HG03439 (cell line): ENCODE results near the gene MEF2C.
"Not testable (repeated sequence)": the region's sequence is repeated elsewhere in the genome, so short reads cannot be mapped to it uniquely, and the experiment has no call there.

Experiments used
- ATAC-seq: cut with Tn5 transposase; IDR thresholded peaks from one replicate; pipeline ENCODE4 v1.9.1; 2021; ENCODE audit warnings: mild to moderate bottlenecking, moderate library complexity; ENCODE audit not compliant: unreplicated experiment

The MEF2C gene

DNA sequence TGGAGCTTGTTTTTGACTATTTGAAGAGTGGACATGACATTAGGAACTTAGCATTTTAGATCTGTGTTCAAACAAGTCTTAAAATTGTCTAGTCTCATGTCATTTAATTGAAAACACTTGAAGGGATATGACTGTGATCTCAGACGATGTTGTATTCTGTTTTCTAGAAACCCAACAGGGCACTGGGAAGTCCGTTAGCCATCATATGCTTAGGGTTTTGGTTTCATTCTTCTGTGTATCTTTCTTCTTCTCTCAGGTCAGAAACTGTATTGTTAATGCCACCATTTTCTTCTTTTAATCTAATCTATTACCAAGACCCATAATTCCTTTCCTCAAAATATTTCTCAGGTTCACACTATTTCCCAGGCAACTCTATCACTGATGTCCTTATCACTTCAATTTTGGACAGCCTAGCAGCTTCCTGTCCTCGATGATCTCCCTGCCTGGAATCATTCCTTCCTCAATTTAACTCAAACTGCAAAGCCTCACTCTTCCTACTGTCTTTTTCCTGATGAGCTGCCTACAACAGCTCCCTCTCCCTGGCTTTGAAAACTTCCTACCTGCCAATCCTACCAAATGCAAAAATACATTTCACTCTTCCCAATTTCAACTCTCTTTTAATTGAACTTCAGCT is 77.7 kb downstream of the MEF2C start:
- ATAC-seq, result no peak

DNA sequence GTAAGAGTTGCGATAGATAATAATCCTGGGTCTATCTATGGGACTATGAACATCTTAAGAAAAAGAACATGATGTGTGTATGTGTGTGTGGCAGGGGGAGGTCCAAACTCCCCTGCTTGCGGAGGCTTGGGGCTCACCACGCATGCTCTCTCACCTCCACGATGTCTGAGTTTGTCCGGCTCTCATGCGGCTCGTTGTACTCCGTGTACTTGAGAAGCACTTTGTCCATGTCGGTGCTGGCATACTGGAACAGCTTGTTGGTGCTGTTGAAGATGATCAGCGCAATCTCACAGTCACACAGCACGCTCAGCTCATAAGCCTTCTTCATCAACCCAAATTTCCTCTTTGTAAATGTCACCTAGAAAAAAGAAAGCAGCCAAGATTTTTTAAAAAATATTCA is 78.5 kb downstream of the MEF2C start:
- no peak for ATAC-seq

DNA sequence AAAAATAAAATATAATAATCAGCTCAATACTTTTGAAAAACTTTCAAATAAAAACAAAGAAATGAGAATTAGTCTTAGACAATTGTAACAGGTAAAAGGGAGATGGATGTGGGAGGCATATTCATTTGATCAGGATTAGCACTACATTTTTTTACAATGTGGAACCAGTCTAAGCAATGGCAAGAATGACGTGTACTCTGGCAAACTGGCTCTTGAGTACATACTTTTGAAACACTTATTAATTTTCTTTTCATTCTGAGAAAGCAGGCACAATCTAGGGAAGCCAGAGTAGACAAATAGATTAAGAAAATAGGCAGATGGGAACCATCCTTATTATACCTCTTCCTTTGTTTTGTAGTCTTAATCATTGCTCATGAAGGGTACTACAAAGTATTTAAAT is 79.7 kb downstream of the MEF2C start:
- ATAC-seq, result no peak

DNA sequence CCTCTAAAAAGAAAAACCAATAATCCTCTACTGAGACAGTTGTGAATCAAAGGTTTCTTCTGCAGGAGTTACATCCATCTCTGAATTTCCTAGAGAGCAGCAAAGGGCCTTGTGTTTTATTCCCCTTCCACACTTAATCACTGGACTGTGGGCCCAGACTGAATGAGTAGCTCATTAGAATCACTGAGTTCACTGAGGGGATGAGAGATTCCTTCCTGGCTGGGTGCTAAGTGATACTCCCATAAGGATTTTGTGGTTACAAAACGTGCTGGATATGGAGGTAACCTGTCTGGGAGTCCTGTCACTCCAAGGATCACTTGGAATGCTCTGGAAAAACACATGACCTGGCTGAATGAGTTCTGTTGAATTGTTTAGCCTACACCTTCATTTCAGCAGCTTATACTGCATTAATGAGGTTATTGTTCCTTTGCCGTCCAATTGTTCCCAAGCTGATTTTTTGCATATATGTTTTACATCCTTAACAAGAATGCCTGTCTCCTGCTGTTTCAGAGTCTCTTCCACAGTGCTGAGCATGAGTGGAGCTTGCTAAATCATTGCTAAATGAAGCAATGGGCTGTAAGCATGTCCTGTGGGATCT is 82.9 kb downstream of the MEF2C start:
- ATAC-seq, result no peak

DNA sequence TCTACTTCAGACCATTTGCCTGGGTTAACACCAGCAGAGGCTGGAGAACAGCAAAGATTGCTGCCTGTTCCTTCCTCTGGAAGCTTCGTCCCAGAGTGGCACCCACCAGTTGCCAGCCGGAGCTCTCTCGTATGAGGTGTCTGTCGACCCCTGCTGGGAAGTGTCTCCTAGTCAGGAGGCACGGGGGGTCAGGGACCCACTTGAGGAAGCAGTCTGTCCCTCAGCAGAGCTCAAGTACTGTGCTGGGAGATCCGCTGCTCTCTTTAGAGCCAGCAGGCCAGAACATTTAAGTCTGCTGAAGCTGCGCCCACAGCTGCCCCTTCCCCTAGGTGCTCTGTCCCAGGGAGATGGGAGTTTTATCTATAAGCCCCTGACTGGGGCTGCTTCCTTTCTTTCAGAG is 84.1 kb downstream of the MEF2C start:
- ATAC-seq, result not testable (repeated sequence)

DNA sequence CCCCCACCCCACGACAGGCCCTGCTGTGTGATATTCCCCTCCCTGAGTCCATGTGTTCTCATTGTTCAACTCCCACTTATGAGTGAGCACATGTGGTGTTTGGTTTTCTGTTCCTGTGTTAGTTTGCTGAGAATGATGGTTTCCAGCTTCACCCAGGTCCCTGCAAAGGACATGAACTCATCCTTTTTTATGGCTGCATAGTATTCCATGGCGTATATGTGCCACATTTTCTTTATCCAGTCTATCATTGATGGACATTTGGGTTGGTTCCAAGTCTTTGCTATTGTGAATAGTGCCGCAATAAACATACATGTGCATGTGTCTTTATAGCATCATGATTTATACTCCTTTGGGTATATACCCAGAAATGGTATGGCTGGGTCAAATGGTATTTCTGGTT is 89.2 kb downstream of the MEF2C start:
- not testable (repeated sequence) for ATAC-seq

DNA sequence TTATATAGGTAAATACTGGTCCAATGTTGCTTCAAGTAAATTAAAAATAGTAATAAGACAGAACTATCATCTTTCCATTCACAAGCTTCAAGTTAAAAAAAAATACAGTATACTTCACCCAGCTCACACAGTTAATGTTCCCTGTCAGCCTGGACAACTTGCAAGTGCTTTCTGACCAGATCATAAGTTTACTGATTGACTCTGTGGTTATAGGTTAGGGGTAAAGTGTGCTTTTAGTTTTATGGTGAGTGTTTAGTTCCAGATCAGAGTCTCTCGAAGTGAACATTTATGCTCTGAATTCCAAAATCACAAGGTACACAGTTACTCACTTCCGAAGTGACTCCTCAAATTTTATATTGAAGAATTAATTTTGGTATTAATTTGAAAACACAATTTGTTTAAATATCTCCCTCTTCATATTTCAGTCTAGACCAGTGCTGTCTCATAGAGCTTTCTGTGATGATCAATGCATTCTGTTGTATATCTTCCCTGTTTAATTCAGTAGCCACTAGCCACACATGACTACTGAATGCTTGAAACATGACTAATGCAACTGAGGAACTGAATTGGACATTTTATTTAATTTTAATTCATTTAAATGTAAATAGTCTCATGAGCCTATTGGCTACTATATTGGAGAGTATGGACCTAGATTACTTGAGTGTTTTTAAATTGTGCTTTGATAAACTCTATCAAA is 90.7 kb downstream of the MEF2C start:
- no peak for ATAC-seq

DNA sequence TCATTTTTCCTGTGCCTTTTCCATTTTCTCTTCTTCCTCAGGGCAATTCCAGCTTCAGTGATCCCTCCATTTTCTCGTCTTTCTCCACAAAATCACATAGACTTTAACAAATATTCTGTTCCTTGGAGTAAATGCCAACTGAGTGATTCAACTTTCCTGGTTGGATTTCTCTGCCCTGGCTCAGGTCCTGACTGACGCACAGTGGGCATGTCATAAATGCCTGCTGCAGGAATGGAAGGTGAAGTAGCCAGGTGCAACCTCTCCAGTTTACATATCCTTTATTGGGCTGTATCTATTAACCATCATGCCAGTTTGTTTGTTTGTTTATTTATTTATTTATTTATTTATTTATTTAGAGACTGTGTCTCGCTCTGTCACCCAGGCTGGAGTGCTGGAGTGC is 95.1 kb downstream of the MEF2C start:
- ATAC-seq, result no peak

DNA sequence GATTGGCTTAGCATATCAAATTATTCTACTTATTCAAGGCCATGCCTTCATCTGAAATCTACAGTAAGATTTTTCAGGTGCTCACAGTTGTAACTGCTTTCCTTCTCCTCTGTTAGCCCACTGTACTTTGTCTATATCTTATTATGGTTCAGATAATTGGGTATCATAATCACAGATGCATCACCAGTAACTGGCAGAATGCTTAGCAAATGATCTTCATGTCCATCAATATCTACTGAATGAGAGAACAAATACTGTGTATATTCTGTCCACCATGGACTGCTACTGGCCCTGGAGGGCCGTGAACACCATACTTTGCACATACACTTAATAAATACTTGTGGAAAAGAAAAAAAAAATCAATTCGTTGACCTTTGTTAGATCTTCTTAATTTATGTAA is 96.2 kb downstream of the MEF2C start:
- ATAC-seq, result no peak

DNA sequence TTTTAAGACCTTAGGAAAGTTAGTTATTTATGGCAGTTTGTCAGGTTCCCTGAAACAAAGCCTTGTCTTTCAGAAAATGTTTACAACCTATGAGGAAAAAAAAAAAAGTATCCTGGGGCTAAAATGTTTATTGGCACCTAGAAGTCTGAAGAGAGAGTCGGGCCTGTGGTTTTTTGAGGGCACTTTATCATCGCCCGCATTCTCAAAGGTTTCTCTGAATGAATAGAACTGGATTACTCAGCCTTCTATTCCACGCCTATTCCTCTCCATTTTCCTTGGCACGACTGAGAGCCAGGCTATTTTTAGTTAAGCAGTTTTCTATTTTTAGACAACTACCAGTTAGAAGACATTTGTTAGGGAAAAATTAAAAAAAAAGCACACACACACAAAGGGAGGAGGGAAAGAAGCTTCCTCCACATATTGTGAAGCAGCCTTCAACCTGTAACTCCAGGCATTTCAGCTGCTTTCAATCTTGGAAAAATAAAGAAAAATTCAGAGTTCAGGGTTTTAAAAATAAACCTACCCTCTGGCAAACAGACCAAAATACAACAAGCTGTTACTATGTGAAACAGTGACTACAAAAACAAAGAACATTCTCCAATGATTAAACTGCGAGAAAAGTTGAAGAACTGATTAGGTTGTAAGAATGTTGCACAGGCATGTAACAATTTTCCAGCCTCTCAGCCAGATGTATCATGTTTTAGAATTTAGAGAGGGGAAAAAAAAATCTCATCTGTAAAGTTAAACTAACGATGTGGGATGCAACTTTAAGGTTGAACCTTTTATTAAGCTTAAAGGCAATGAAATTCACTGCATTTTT is 97.0 kb downstream of the MEF2C start:
- peak; percentile 44 for ATAC-seq

DNA sequence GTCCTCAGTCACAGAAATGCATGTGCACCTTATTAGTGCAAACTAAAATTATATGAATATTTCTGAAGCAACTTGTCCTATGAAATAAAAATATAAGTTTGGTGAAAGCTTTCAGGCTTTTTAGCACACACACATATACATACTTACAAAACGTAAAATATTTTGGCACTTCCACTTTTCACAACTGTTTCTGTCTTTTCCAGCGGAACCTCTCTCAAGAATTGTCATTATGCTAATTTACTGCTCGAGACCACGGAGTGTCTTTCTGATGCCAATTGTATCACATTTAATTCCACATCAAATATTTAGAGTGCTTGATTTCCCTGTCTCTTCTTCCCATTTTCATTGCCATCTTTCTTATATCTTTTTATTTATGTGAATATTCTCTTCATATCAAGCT is 100.4 kb downstream of the MEF2C start:
- no peak for ATAC-seq

DNA sequence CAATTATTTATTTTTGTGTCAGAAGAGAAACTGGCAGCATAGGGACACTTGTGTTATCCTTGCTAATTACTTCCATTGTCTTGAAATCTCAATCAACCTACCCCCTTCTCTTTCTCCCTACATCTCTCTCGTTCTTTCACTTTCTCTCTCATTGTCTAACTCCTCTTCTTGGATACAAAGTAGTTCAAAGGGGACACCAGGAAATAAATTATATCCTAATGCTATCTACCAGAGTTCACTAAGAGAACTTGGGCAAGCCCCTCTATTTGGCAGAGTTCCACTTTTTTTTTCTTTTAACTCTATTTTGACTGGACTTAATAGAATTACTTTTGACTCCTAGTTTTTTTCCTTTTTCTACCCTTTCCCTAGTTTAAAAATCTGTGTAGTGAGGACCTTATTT is 102.2 kb downstream of the MEF2C start:
- no peak for ATAC-seq

DNA sequence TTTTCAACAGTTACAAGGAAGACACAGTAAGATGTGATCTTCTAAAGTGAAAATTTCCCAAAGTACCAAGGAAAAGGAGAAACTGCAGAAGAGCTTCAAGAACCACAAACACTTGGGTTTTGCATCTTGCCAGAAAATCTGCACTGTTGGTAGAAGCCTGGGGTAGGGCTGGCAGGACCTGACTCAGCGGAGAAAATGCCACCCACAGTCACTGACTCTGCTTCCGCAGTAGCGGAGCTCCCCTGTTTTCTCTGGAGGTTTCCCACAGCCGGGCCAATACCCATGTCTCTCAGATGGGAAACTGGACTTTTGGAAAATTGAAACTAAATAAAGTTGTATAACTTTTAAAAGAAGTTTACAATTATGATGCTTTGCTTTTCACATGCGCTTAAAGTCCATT is 104.2 kb downstream of the MEF2C start:
- ATAC-seq, result no peak

DNA sequence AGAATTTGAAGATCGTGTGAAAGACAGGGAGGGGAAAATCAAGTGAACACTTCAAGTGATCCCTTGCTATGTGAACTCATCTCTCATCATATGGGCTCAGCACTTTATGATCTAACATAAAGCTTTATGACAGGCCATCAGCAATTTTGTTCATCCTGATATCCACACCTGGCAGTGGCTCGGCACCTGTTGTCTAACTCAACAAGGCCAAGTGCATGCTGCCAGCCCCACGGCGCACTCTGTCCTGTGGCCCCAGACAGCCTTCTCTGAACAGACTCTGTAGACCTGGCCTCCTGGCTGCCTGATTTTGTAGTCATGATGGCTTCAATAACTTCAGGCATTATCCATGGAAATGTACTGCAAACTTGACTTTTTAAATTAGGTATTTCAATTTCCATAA is 106.3 kb downstream of the MEF2C start:
- ATAC-seq, result no peak

DNA sequence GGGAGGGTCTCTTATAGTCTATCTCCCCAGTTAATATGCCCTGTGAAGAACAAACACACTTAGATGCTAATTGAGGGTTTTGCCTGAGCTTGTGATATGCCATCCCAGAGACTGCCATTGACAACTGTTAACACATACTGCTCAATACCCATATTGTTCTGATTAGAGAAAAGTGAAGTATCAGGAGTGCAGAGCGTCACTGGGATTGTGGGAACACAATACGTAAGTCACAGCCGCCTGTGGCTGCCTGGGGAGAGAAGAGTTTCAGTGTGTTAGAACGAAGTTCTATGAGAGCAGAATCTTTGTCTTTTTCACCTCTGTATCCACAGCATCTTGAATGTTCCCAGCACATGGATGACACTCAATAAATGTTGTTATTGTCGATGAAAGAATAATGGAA is 110.2 kb downstream of the MEF2C start:
- no peak for ATAC-seq

DNA sequence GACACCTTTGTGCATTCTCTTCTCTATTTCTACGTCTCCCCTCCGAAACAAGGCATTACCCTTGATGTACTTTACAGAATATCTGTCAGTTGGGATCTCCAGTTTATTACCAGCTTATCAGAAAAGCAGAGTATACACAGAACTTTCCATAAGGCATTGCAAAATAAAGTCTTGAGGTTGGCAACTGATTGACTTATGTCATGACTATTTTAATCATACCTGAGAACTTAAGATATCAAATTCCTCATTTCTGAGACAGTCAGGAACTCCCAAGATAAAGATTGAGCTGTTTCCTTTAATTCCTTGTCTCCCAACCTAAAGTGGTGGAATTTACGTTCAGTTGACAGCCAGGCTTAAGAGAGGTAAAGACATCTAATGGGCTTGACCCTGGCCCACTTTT is 110.9 kb downstream of the MEF2C start:
- no peak for ATAC-seq

DNA sequence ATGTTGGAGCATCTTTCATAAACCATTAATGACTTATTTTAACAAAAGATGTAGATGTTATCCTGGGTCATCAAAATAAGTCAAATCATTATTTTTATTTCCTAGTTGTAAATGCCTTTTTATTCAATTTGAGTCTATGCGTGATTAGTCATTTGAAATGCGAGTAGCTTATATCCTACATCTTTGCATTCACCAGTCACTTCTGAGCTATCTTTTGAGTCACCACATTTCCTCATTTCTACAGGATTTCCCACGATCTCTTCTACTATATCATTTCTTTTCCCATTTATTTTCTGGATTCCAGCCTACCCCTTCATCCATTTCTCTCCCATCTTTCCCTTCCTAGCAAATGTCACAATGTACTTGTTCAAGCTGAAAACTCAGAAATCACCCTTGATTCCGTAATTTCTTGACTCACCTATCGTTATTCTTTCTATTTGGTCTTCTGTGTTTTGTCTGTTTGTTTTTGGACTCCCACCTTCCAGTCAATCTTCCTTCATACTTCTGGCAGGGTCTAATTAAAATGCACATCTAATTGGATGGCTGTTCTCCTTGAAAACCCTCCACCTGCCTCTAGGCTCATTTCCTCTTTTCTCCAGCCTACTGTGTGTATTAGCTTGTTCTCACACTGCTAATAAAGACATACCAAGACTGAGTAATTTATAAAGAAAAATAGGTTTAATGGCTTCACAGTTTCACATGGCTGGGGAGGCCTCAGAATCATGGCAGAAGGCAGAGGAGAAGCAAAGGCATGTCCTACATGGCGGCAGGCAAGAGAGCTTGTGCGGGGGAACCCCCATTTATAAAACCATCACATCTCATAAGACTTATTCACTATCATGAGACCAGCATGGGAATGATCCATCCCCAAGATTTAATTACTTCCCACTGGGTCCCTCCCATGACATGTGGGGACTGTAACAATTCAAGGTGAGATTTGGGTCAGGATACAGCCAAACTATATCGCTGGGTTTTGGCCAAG is 112.4 kb downstream of the MEF2C start:
- no peak for ATAC-seq

DNA sequence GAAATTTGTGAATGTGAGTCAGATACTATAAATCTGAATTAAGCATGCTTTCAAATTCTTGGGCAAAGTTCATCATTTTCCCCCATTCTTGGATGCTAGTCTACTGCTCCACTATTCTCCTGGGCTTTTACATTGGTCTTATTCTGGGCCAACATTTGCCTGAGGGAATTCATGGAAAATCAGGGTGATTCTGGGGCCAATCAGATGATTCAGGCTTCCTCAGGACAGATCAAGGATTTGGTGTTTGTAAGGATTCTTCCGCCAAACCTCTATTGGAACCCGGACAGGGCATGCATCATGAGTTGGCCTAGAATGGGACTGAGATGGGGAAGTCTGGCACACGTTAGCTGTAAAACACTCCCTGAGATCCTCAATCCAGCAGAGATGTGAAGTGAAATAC is 113.8 kb downstream of the MEF2C start:
- no peak for ATAC-seq

DNA sequence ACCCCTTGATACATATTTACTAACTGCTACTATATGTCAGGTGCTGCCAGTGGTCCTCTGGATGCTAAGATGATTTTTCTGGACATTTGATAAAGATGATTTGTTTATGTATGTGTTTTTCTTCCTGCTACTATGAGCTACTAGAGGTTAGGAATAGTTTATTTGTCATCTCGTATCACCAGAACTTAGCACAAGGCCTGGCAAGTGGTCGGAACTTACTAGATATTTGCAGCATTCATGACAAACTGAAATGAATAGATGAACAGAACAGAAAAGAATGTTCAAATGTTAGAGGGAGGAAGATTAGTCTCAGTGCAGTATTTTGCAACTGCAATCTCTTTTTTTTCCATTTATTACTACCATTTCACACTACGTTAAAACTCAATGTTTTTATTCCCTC is 114.6 kb downstream of the MEF2C start:
- ATAC-seq, result no peak

DNA sequence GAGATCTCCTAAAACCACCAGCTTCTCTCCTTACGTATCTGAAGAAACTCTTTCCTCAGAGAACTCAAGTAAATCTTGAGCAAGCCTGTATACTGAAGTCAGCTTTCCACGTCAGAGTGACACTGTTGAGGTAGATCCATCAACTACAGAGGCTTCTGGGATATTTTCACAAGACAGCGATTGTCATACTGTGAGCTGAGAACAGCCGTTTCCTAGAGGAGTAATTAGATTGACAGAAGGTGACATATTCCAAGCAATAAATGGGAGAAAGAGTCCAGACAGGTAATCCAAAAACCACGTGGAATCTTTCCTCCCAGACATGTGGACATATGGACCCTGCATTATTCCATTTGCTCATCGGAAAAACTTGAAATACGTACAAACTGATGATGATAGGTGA is 117.2 kb downstream of the MEF2C start:
- ATAC-seq, result no peak

DNA sequence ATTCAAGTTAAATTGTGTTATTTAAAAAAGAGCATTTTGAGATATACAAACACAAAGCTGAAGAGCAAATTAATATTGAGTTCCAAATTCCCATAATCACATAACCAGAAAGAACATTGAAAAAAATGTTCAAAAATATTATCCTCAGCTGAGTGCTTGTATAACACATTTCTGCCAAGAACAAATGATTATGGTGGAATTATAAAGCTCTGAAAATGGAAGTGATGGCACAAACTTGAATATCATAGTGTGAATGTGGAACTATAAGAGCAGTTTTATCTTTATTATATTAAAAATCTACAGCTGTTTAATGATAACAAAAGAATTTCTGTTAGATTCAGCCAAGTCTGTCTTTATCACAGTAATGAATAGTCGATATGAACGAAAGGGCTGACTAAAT is 117.8 kb downstream of the MEF2C start:
- ATAC-seq, result no peak
